Esophagus muscularis mucosa (tissue), 4 donors: Measurements from ENCODE around the gene TSPYL1. TPM values are rescaled to one million over a fixed set of nuclear protein-coding genes. Genes with fewer than 3 reads are reported as not detected.

ENCODE experiments used
- DNase-seq: peaks from one replicate; pipeline ENCODE4 v3.0.0-alpha.2; 2017; ENCODE audit errors: extremely low spot score
- H3K27ac ChIP-seq, 4 donors: fragments of 200-600 bp; sonication (generic); replicated peaks in 1 of 4; 1 replicate in 3 of 4; 2 replicates in 1 of 4; pipeline ENCODE4 v1.5.1; 2016 to 2019; ENCODE audit warnings: mild to moderate bottlenecking in 1 of 4
- H3K27me3 ChIP-seq, 4 donors: fragments of 200-600 bp; sonication (generic); one replicate each; pipeline versions ENCODE4 v1.5.1 to v1.6.0; 2016 to 2019
- H3K36me3 ChIP-seq, 4 donors: fragments of 200-600 bp; sonication (generic); one replicate each; pipeline ENCODE4 v1.5.1; 2016 to 2019
- H3K4me1 ChIP-seq, 4 donors: fragments of 200-600 bp; sonication (generic); one replicate each; pipeline ENCODE4 v1.5.1; 2016 to 2019
- H3K4me3 ChIP-seq, 4 donors: fragments of 200-600 bp; sonication (generic); 1 replicate in 2 of 4; 2 replicates in 2 of 4; pipeline ENCODE4 v1.5.1; 2016 to 2019; ENCODE audit warnings: mild to moderate bottlenecking in 4 of 4, moderate library complexity in 1 of 4
- H3K9me3 ChIP-seq, 4 donors: fragments of 200-600 bp; sonication (generic); 1 replicate in 3 of 4; 2 replicates in 1 of 4; pipeline ENCODE4 v1.5.1; 2016 to 2019
- CTCF ChIP-seq, 3 experiments: fragments of 200-600 bp in 2 of 3; fragments of 450-650 bp in 1 of 3; sonication (generic) in 2 of 3; IDR thresholded peaks; one replicate each; pipeline ENCODE4 v1.5.1; 2017 to 2019; ENCODE audit warnings: antibody characterized with exemption in 3 of 3, mild to moderate bottlenecking in 2 of 3, moderate library complexity in 1 of 3
- EP300 ChIP-seq: sonication (generic); formaldehyde crosslinking; IDR thresholded peaks from one replicate; pipeline ENCODE4 v1.6.1; 2017; ENCODE audit warnings: antibody characterized with exemption
- POLR2A ChIP-seq: fragments of 450-650 bp; IDR thresholded peaks from one replicate; pipeline ENCODE4 v1.6.1; 2017; ENCODE audit warnings: antibody characterized with exemption, moderate library complexity, mild to moderate bottlenecking, low read depth
- POLR2AphosphoS5 ChIP-seq, 2 donors: sonication (generic); formaldehyde crosslinking; IDR thresholded peaks; one replicate each; pipeline ENCODE4 v1.6.1; 2017; ENCODE audit warnings: antibody characterized with exemption in 2 of 2
- WGBS: methylation state at CpG from one replicate; pipeline ENCODE4 v1.1.5; 2018; 5-methylcytosine and 5-hydroxymethylcytosine counted together
- intact Hi-C: fragments of 100-400 bp; cut with DNase I; formaldehyde crosslinking; loops from one replicate; pipeline ENCODE4 v1.15.1; 2023
- total RNA-seq, 4 donors: library from RNA; depleted of rRNA; stranded (reverse); fragments of >200 nt; gene quantifications; one replicate each; pipeline versions ENCODE4 v1.1.0 to v1.2.1, GENCODE V29; 2016

TSPYL1 gene
- total RNA-seq, 4 donors from 2014 or later: 67.7 to 113 (median 92.5) TPM

- H3K27ac ChIP-seq: peak within 1 kb of the TSS; percentile 94 to 96 (median 95)
- H3K4me3 ChIP-seq: peak within 1 kb of the TSS; percentile 94 to 99 (median 97)
- TF ChIP-seq POLR2AphosphoS5 (IDR thresholded peaks at IDR 0.05) (peak; percentile 96 to 97), POLR2A (peak; percentile 48), EP300 (no peak)
- peak; percentile 97 for DNase-seq
- H3K27me3 ChIP-seq: no peaks in the 10 kb centered on the region
- H3K4me1 ChIP-seq: peaks cover 42 to 61% (median 58%) of the 10 kb centered on the region in 4 donors
- 1% methylated on average over 41 of the region's 53 CpGs for WGBS
- peaks cover 0 to 6% (median under 1%) of the 10 kb centered on the region in 4 donors for H3K36me3 ChIP-seq
- intact Hi-C loops: no loop called here
- H3K9me3 ChIP-seq: no peaks in the 10 kb centered on the region
Measured at GRCh38 chr6:116253505-116254296, 26.0 kb downstream of the TSPYL1 start, which contains the start of gene TSPYL4. TSPYL4 (minus strand) TSS chr6:116254075; CDS start chr6:116254008, 67 bp downstream.

GRCh38 chr6:116253188-116253504, 26.6 kb downstream of the TSPYL1 start:
- Histone ChIP-seq H3K27me3 (no peaks in the 10 kb centered on the region), H3K27ac (peak overlapping the region; percentile 94 to 96 (median 95)), H3K9me3 (no peaks in the 10 kb centered on the region), H3K4me3 (peak overlapping the region; percentile 94 to 99 (median 97)), H3K36me3 (peaks cover 0 to under 1% (median 0%) of the 10 kb centered on the region in 4 donors), H3K4me1 (peaks cover 45 to 63% (median 61%) of the 10 kb centered on the region in 4 donors)
- WGBS: 10% methylated on average over 6 of the region's 11 CpGs
- intact Hi-C loops: no loop called here
- no peak for DNase-seq
- TF ChIP-seq POLR2AphosphoS5 (IDR thresholded peaks at IDR 0.05) (no peak), CTCF (IDR thresholded peaks at IDR 0.05) (no peak), POLR2A (no peak), EP300 (no peak)

- intact Hi-C loops: no loop called here
- H3K4me1 ChIP-seq: peaks cover 45 to 63% (median 61%) of the 10 kb centered on the region in 4 donors
- peak overlapping the region in 3 of 4 donors; percentile 28 to 45 (median 32) for H3K27ac ChIP-seq
- 73% methylated on average over 6 of the region's 6 CpGs for WGBS
- H3K27me3 ChIP-seq: no peaks in the 10 kb centered on the region
- no peak for DNase-seq
- no peaks in the 10 kb centered on the region for H3K36me3 ChIP-seq
- H3K9me3 ChIP-seq: no peaks in the 10 kb centered on the region
- no peak for TF ChIP-seq POLR2AphosphoS5 (IDR thresholded peaks at IDR 0.05)
- TF ChIP-seq CTCF (IDR thresholded peaks at IDR 0.05): no peak
- TF ChIP-seq POLR2A: no peak
- TF ChIP-seq EP300: no peak
- H3K4me3 ChIP-seq: peak overlapping the region in 3 of 4 donors; percentile 14 to 32 (median 14)
Measured at GRCh38 chr6:116251568-116252384, 28.0 kb downstream of the TSPYL1 start.

- intact Hi-C loops: no loop called here
- TF ChIP-seq CTCF (IDR thresholded peaks at IDR 0.05) (no peak), POLR2A (no peak), POLR2AphosphoS5 (IDR thresholded peaks at IDR 0.05) (no peak), EP300 (no peak)
- DNase-seq: no peak
- no peak overlapping the region for H3K27ac ChIP-seq
- no peaks in the 10 kb centered on the region for H3K27me3 ChIP-seq
- no peak overlapping the region for H3K4me3 ChIP-seq
- peaks cover 0 to 5% (median 0%) of the 10 kb centered on the region in 4 donors for H3K36me3 ChIP-seq
- H3K4me1 ChIP-seq: peaks cover 34 to 50% (median 47%) of the 10 kb centered on the region in 4 donors
- no peaks in the 10 kb centered on the region for H3K9me3 ChIP-seq
- WGBS: 89% methylated on average over 2 of the region's 2 CpGs
Measured at GRCh38 chr6:116248577-116248976, 31.2 kb downstream of the TSPYL1 start.

- intact Hi-C loops: no loop called here
- Histone ChIP-seq H3K9me3 (no peaks in the 10 kb centered on the region), H3K4me1 (peaks cover 25 to 40% (median 36%) of the 10 kb centered on the region in 4 donors), H3K27ac (no peak overlapping the region), H3K36me3 (peaks cover 0 to 5% (median 0%) of the 10 kb centered on the region in 4 donors), H3K4me3 (no peak overlapping the region), H3K27me3 (no peaks in the 10 kb centered on the region)
- TF ChIP-seq POLR2AphosphoS5 (IDR thresholded peaks at IDR 0.05) (no peak), EP300 (no peak), CTCF (IDR thresholded peaks at IDR 0.05) (no peak), POLR2A (no peak)
- DNase-seq: no peak
Measured at GRCh38 chr6:116247285-116247684, 32.4 kb downstream of the TSPYL1 start.
